CD4-positive, CD25-positive, alpha-beta regulatory T cell (primary cell): ENCODE results near the gene VASP. TPM values are rescaled to one million over a fixed set of nuclear protein-coding genes. Genes with fewer than 3 reads are reported as not detected.

Experiments
- ATAC-seq, 2 donors: fragments of 150-1000 bp; cut with Tn5 transposase; one replicate each; pipeline ENCODE4 v1.10.0; 2021; ENCODE audit warnings: low read depth in 2 of 2, moderate number of reproducible peaks in 2 of 2, moderate library complexity in 1 of 2
- DNase-seq, 3 donors: peaks; one replicate each; pipeline versions ENCODE4 v3.0.0 to v3.0.0-alpha.2; 2012 to 2022; ENCODE audit warnings: mixed read lengths in 1 of 3
- H3K27ac ChIP-seq: one replicate; pipeline ENCODE4 v1.7.0; 2013; ENCODE audit warnings: mild to moderate bottlenecking, low read length; ENCODE audit not compliant: insufficient read depth, poor library complexity, severe bottlenecking
- H3K27me3 ChIP-seq: one replicate; pipeline ENCODE4 v1.7.0; 2013; ENCODE audit warnings: low read length; ENCODE audit not compliant: control insufficient read depth, insufficient read depth
- H3K36me3 ChIP-seq: one replicate; pipeline ENCODE4 v1.7.0; 2013; ENCODE audit warnings: mild to moderate bottlenecking, low read length, moderate library complexity; ENCODE audit not compliant: control insufficient read depth, insufficient read depth
- H3K4me1 ChIP-seq: 2 replicates; pipeline ENCODE4 v1.7.0; 2013; ENCODE audit warnings: mild to moderate bottlenecking, low read length; ENCODE audit not compliant: insufficient read depth, control insufficient read depth, poor library complexity, severe bottlenecking
- H3K4me3 ChIP-seq: one replicate; pipeline ENCODE4 v1.7.0; 2013; ENCODE audit warnings: low read depth, mild to moderate bottlenecking, low read length, moderate library complexity
- H3K9me3 ChIP-seq, 2 experiments: 1 replicate in 1 of 2; 2 replicates in 1 of 2; pipeline ENCODE4 v1.7.0; 2013; ENCODE audit warnings: low read length in 2 of 2, mild to moderate bottlenecking in 1 of 2, moderate library complexity in 1 of 2; ENCODE audit not compliant: control insufficient read depth in 2 of 2
- H3K27ac Mint-ChIP-seq, 3 donors: one replicate each; pipeline ENCODE4 v1.8.0; 2020 to 2022; ENCODE audit warnings: mild to moderate bottlenecking in 3 of 3, mixed read lengths in 3 of 3, moderate library complexity in 2 of 3
- H3K27me3 Mint-ChIP-seq: one replicate; pipeline ENCODE4 v1.8.0; 2022; ENCODE audit warnings: mild to moderate bottlenecking, mixed read lengths
- H3K36me3 Mint-ChIP-seq: one replicate; pipeline ENCODE4 v1.8.0; 2020; ENCODE audit warnings: mixed read lengths
- H3K4me1 Mint-ChIP-seq, 4 donors: one replicate each; pipeline ENCODE4 v1.8.0; 2020 to 2022; ENCODE audit warnings: mixed read lengths in 4 of 4, mild to moderate bottlenecking in 1 of 4
- H3K4me3 Mint-ChIP-seq, 4 donors: one replicate each; pipeline ENCODE4 v1.8.0; 2020 to 2022; ENCODE audit warnings: mild to moderate bottlenecking in 4 of 4, mixed read lengths in 4 of 4, moderate library complexity in 3 of 4
- H3K9me3 Mint-ChIP-seq, 7 donors: one replicate each; pipeline ENCODE4 v1.8.0; 2020 to 2022; ENCODE audit warnings: mixed read lengths in 7 of 7, mild to moderate bottlenecking in 3 of 7, moderate library complexity in 2 of 7
- polyA plus RNA-seq, 4 donors: library from polyadenylated mRNA; unstranded; fragments of 300-500 nt; fragmentation: Illumina TruSeq; gene quantifications; one replicate each; pipeline ENCODE4 v1.2.3, GENCODE V29; 2021
- total RNA-seq: library from RNA; stranded (reverse); gene quantifications from one replicate; pipeline ENCODE4 v1.2.3, GENCODE V29; 2022

VASP gene
- total and polyA plus RNA-seq, 5 donors from 2014 or later, result 40.3 to 115 (median 50.5) TPM

DNA sequence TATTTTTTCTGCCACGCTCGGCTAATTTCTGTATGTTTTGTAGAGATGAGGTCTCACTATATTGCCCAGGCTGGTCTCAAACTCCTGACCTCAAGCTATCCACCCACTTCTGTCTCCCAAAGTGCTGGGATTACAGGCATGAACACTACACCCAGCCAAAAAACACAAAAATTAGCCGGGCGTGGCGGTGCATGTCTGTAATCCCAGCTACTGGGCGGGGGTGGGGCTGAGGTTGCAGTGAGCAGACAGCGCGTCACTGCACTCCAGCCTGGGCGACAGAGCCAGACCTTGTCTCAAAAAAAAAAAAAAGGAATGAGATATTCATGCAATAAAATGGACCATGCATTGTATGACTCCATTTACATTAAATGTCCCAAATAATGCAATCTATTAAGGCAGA, 32.2 kb downstream of the VASP start:
- H3K36me3 ChIP-seq, result no peaks in the 10 kb centered on the region
- Mint-ChIP-seq H3K36me3 (peaks cover 3% of the 10 kb centered on the region), H3K27ac (no peak overlapping the region), H3K27me3 (no peaks in the 10 kb centered on the region), H3K4me1 (peaks cover 5 to 6% (median 6%) of the 10 kb centered on the region in 4 donors), H3K4me3 (no peak overlapping the region), H3K9me3 (peaks cover 0 to 2% (median 0%) of the 10 kb centered on the region in 7 donors)
- ATAC-seq (no peak), DNase-seq (no peak)
- no peaks in the 10 kb centered on the region for H3K27me3 ChIP-seq
- no peak overlapping the region for H3K4me3 ChIP-seq
- no peak overlapping the region for H3K27ac ChIP-seq
- H3K9me3 ChIP-seq, result peaks cover 0 to 2% of the 10 kb centered on the region in 2 experiments
- peaks cover 5% of the 10 kb centered on the region for H3K4me1 ChIP-seq

DNA sequence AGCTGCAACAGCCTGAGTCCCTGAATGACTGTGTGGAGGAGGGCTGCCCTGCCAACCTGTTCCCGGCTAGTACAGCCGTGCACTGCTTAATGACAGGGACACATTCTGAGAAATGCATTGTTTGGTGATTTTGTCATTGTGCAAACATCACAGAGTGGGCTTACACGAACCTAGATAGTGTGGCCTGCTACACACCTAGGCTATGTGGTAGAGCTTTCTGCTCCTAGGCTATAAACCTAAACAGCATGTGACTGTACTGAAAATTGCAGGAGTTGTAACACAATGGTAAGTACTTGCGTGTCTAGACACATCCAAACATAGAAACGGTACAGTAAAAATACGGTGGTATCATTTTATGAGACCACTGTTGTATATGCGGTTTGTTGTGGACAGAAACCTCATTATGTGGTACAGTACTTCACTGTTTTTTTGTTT, 35.0 kb downstream of the VASP start:
- H3K27me3 ChIP-seq, result no peaks in the 10 kb centered on the region
- no peaks in the 10 kb centered on the region for H3K27me3 Mint-ChIP-seq
- no peak overlapping the region for H3K27ac Mint-ChIP-seq
- H3K4me1 ChIP-seq, result peaks cover 5% of the 10 kb centered on the region
- H3K9me3 ChIP-seq, result peaks cover 0 to 2% of the 10 kb centered on the region in 2 experiments
- peaks cover 0 to 2% (median 0%) of the 10 kb centered on the region in 7 donors for H3K9me3 Mint-ChIP-seq
- H3K36me3 Mint-ChIP-seq, result no peaks in the 10 kb centered on the region
- H3K4me3 ChIP-seq, result no peak overlapping the region
- H3K27ac ChIP-seq, result no peak overlapping the region
- H3K4me3 Mint-ChIP-seq, result no peak overlapping the region
- ATAC-seq (no peak), DNase-seq (no peak)
- H3K36me3 ChIP-seq, result no peaks in the 10 kb centered on the region
- H3K4me1 Mint-ChIP-seq, result peaks cover 5 to 6% (median 6%) of the 10 kb centered on the region in 4 donors

DNA sequence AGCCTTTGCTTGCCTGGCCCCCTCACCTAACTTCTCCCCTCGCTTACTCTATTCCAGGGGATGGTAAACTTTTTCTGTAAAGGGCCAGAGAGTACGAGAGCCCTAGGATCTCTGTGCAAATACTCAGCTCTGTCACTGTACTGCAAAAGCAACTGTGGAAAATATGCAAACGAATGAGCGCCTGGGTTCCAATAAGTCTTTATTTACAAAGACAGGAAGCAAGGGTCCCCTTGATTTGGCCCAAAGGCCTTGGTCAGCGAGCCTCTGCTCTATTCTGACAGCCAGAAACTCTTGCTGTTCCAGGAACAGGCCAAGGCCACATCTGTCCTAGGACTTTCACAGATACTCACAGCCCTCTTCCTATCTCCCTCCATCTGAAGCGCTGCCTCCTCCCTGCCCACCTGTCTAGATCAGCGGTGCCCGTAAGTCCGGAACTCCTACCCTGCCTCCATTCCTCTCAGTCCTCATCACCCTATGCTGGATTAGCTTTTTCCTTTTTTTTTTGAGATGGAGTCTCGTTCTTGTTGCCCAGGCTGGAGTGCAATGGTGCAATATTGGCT, 40.0 kb downstream of the VASP start:
- peak overlapping the region in 2 of 3 donors; percentile 59 to 89 for H3K27ac Mint-ChIP-seq
- H3K4me1 Mint-ChIP-seq, result peaks cover 6% of the 10 kb centered on the region in 4 donors
- no peaks in the 10 kb centered on the region for H3K36me3 ChIP-seq
- no peaks in the 10 kb centered on the region for H3K27me3 ChIP-seq
- no peaks in the 10 kb centered on the region for H3K9me3 ChIP-seq
- no peak for DNase-seq
- no peak overlapping the region for H3K27ac ChIP-seq
- H3K27me3 Mint-ChIP-seq, result no peaks in the 10 kb centered on the region
- no peak for ATAC-seq
- peaks cover 5% of the 10 kb centered on the region for H3K4me1 ChIP-seq
- H3K4me3 ChIP-seq, result no peak overlapping the region
- H3K36me3 Mint-ChIP-seq, result peaks cover 6% of the 10 kb centered on the region
- no peak overlapping the region for H3K4me3 Mint-ChIP-seq
- no peaks in the 10 kb centered on the region for H3K9me3 Mint-ChIP-seq

DNA sequence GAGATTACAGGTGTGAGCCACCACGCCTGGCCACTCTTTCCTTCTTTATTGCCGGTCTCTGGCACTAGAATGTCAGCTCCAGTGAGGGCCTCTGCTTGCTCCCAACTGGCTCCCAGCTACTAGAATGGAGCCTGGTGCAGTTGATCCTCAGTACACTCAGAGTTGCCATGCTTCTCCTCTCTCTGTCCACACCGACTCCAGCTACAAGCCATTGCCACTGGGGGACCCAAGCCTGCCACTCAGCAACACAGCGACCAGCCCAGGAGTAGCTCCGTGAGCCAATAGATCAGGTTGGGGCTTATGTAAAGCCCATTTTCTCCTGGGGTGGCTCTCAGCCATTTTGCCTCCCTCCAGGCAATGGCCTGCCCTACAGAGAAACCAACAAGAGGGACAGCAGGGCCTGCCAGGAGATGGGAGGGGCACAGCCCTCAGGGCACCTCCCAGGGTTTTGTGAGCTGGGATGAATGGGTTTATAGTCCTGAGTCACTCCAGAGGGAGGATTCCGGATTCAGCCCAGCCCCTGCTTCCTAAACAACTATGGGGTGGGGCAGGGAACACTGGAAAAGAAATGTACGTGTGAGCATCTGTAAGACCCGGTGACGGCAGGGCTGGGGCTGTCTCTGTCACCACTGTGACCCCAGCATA, 40.8 kb downstream of the VASP start:
- ATAC-seq, result no peak
- H3K36me3 Mint-ChIP-seq, result peaks cover 6% of the 10 kb centered on the region
- H3K4me3 Mint-ChIP-seq, result no peak overlapping the region
- no peaks in the 10 kb centered on the region for H3K27me3 Mint-ChIP-seq
- no peaks in the 10 kb centered on the region for H3K9me3 Mint-ChIP-seq
- Histone ChIP-seq H3K27me3 (no peaks in the 10 kb centered on the region), H3K27ac (no peak overlapping the region), H3K36me3 (no peaks in the 10 kb centered on the region), H3K4me1 (peaks cover 5% of the 10 kb centered on the region), H3K9me3 (no peaks in the 10 kb centered on the region), H3K4me3 (no peak overlapping the region)
- no peak overlapping the region for H3K27ac Mint-ChIP-seq
- H3K4me1 Mint-ChIP-seq, result peaks cover 6% of the 10 kb centered on the region in 4 donors
- no peak for DNase-seq

GRCh38 chr19:45553464-45553863, 46.2 kb downstream of the VASP start:
- Mint-ChIP-seq H3K4me1 (peaks cover 4 to 8% (median 5%) of the 10 kb centered on the region in 4 donors), H3K9me3 (no peaks in the 10 kb centered on the region), H3K36me3 (peaks cover 6% of the 10 kb centered on the region), H3K27ac (no peak overlapping the region), H3K27me3 (no peaks in the 10 kb centered on the region), H3K4me3 (no peak overlapping the region)
- DNase-seq (no peak), ATAC-seq (no peak)
- no peak overlapping the region for H3K27ac ChIP-seq
- no peaks in the 10 kb centered on the region for H3K27me3 ChIP-seq
- H3K9me3 ChIP-seq, result no peaks in the 10 kb centered on the region
- no peaks in the 10 kb centered on the region for H3K36me3 ChIP-seq
- no peak overlapping the region for H3K4me3 ChIP-seq
- H3K4me1 ChIP-seq, result no peaks in the 10 kb centered on the region

- Mint-ChIP-seq H3K36me3 (peaks cover 6% of the 10 kb centered on the region), H3K4me3 (no peak overlapping the region), H3K9me3 (no peaks in the 10 kb centered on the region), H3K4me1 (peaks cover 5 to 17% (median 8%) of the 10 kb centered on the region in 4 donors), H3K27me3 (no peaks in the 10 kb centered on the region), H3K27ac (no peak overlapping the region)
- Histone ChIP-seq H3K27me3 (no peaks in the 10 kb centered on the region), H3K27ac (no peak overlapping the region), H3K9me3 (no peaks in the 10 kb centered on the region), H3K4me3 (no peak overlapping the region), H3K36me3 (no peaks in the 10 kb centered on the region), H3K4me1 (no peaks in the 10 kb centered on the region)
- ATAC-seq (no peak), DNase-seq (no peak)
Measured at GRCh38 chr19:45554481-45554880, 47.2 kb downstream of the VASP start.

- Mint-ChIP-seq H3K4me3 (no peak overlapping the region), H3K36me3 (peaks cover under 1% of the 10 kb centered on the region)
- no peak for DNase-seq
Measured at GRCh38 chr19:45556835-45557234, 49.6 kb downstream of the VASP start.

More at GRCh38 chr19:45556835-45557234, 49.6 kb downstream of the VASP start:
- H3K4me1 Mint-ChIP-seq, result peaks cover 5 to 31% (median 8%) of the 10 kb centered on the region in 4 donors
- Histone ChIP-seq H3K27me3 (no peaks in the 10 kb centered on the region), H3K9me3 (no peaks in the 10 kb centered on the region), H3K36me3 (no peaks in the 10 kb centered on the region), H3K4me1 (no peaks in the 10 kb centered on the region), H3K4me3 (no peak overlapping the region), H3K27ac (no peak overlapping the region)
- H3K9me3 Mint-ChIP-seq, result no peaks in the 10 kb centered on the region
- no peak for ATAC-seq
- H3K27ac Mint-ChIP-seq, result peak overlapping the region in 1 of 3 donors; percentile 61
- no peaks in the 10 kb centered on the region for H3K27me3 Mint-ChIP-seq
